Ectodermal cell (in vitro differentiated cells): ENCODE measurements around the gene COL4A5.

Experiments
- H3K27ac ChIP-seq: 2 replicates; pipeline ENCODE4 v1.7.0; 2013; ENCODE audit warnings: mild to moderate bottlenecking, low read depth, low read length; ENCODE audit not compliant: insufficient read depth, poor library complexity, severe bottlenecking
- H3K27me3 ChIP-seq: 2 replicates; pipeline ENCODE4 v1.7.0; 2013; ENCODE audit warnings: mild to moderate bottlenecking, low read length; ENCODE audit not compliant: insufficient read depth, control insufficient read depth, poor library complexity, severe bottlenecking
- H3K36me3 ChIP-seq: one replicate; pipeline ENCODE4 v1.7.0; 2013; ENCODE audit warnings: low read length; ENCODE audit not compliant: control insufficient read depth, insufficient read depth
- H3K4me1 ChIP-seq: one replicate; pipeline ENCODE4 v1.7.0; 2013; ENCODE audit warnings: low read length; ENCODE audit not compliant: control insufficient read depth, insufficient read depth
- H3K4me3 ChIP-seq: 2 replicates; pipeline ENCODE4 v1.7.0; 2013; ENCODE audit warnings: low read depth, low read length, control low read depth; ENCODE audit not compliant: insufficient read depth
- H3K9me3 ChIP-seq: 2 replicates; pipeline ENCODE4 v1.7.0; 2013; ENCODE audit warnings: mild to moderate bottlenecking, low read length, moderate library complexity; ENCODE audit not compliant: control insufficient read depth
- WGBS, 2 experiments: methylation state at CpG; one replicate each; pipeline ENCODE4 v1.1.7; 2013; ENCODE audit warnings: missing lambda C conversion rate in 2 of 2; 5-methylcytosine and 5-hydroxymethylcytosine counted together

The COL4A5 gene

GRCh38 chrX:108527724-108528123 is 88.1 kb downstream of the COL4A5 start:
- no peaks in the 10 kb centered on the region for H3K27me3 ChIP-seq
- WGBS, 2 experiments: 96 to 97% methylated on average over 3 of the region's 3 CpGs
- H3K36me3 ChIP-seq: no peaks in the 10 kb centered on the region
- H3K4me1 ChIP-seq: no peaks in the 10 kb centered on the region
- H3K27ac ChIP-seq: no peak overlapping the region
- H3K4me3 ChIP-seq: no peak overlapping the region
- no peaks in the 10 kb centered on the region for H3K9me3 ChIP-seq

DNA sequence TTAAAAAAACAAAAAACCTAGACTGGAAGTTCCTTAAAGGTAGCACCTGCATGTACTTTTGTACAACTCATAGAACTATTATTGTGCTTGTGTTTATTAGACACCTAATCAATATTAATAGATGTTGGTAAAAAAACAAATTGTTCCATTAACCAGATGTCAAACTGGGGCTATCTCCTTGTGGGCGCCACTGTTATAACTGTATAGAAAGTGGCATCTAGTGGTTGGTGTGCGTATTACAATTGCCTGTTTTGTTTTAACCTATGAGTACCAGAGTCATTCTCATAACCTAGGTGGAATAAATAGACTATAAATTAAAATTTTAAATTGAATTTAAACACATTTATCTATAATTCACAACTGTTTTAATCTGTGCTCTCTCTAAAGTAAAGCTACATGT is 97.4 kb downstream of the COL4A5 start:
- Histone ChIP-seq H3K4me3 (no peak overlapping the region), H3K27ac (no peak overlapping the region), H3K9me3 (no peaks in the 10 kb centered on the region), H3K4me1 (no peaks in the 10 kb centered on the region), H3K27me3 (no peaks in the 10 kb centered on the region), H3K36me3 (peaks cover 7% of the 10 kb centered on the region)
- WGBS, 2 experiments: 13% methylated on average over 1 of the region's 2 CpGs; no CpG with 5 or more reads in 1 of the 2 experiments

DNA sequence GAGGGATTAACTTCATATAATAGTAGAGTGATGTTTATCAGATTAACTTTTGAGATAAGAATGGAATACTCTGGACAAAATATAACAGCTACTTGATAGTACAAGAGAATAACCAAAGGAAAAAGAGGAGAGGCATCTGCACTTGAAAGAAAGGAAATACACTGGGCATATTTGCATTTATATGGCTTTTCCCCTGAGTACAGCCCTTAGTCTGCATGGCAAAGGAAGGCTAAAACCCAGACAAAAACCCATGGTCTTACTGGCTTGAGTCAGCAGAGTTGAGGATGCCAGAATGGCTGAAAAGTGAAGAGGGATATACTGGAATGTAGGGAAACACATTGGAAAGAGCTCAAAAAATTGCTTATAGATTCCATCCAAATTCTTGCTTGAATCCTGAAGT is 101.6 kb downstream of the COL4A5 start:
- Histone ChIP-seq H3K4me3 (no peak overlapping the region), H3K27me3 (no peaks in the 10 kb centered on the region), H3K27ac (no peak overlapping the region), H3K4me1 (no peaks in the 10 kb centered on the region), H3K36me3 (peaks cover 7% of the 10 kb centered on the region), H3K9me3 (no peaks in the 10 kb centered on the region)

GRCh38 chrX:108557580-108557979 is 117.9 kb downstream of the COL4A5 start:
- Histone ChIP-seq H3K9me3 (no peaks in the 10 kb centered on the region), H3K4me3 (no peak overlapping the region), H3K27ac (no peak overlapping the region), H3K27me3 (no peaks in the 10 kb centered on the region), H3K36me3 (no peaks in the 10 kb centered on the region), H3K4me1 (no peaks in the 10 kb centered on the region)
- WGBS, 2 experiments: 85 to 86% methylated on average over 2 of the region's 4 CpGs

- H3K4me1 ChIP-seq: no peaks in the 10 kb centered on the region
- H3K4me3 ChIP-seq: no peak overlapping the region
- H3K27me3 ChIP-seq: no peaks in the 10 kb centered on the region
- no peaks in the 10 kb centered on the region for H3K9me3 ChIP-seq
- no peaks in the 10 kb centered on the region for H3K36me3 ChIP-seq
- H3K27ac ChIP-seq: no peak overlapping the region
- 100% methylated on average over 1 of the region's 1 CpG for WGBS, 2 experiments
These were observed 118.6 kb downstream of the COL4A5 start for GRCh38 chrX:108558217-108558616.

DNA sequence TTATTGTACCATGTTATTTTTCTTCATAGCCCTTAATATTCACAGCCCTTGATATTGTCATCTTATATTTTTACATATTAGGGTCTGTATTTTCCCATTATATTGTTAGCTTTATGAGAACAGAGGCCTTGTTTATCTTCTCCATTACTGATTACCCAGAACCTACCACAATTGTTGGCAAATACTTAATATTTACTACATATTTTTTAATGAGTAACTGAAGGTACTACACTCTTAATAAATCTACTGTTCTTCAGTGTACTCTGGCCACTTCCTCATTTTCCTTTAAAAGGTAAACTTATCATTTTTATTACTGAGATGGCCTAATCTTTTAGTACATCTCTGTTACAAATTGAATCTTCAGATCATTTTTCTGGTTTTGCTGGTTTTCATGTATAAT is 133.5 kb downstream of the COL4A5 start:
- Histone ChIP-seq H3K9me3 (no peaks in the 10 kb centered on the region), H3K4me3 (no peak overlapping the region), H3K27me3 (no peaks in the 10 kb centered on the region), H3K4me1 (no peaks in the 10 kb centered on the region), H3K36me3 (no peaks in the 10 kb centered on the region), H3K27ac (no peak overlapping the region)

GRCh38 chrX:108582151-108582550 is 142.5 kb downstream of the COL4A5 start:
- Histone ChIP-seq H3K4me3 (no peak overlapping the region), H3K27ac (no peak overlapping the region), H3K4me1 (no peaks in the 10 kb centered on the region), H3K36me3 (peaks cover 13% of the 10 kb centered on the region), H3K9me3 (no peaks in the 10 kb centered on the region), H3K27me3 (no peaks in the 10 kb centered on the region)
- WGBS, 2 experiments: 71 to 75% methylated on average over 1 of the region's 1 CpG

DNA sequence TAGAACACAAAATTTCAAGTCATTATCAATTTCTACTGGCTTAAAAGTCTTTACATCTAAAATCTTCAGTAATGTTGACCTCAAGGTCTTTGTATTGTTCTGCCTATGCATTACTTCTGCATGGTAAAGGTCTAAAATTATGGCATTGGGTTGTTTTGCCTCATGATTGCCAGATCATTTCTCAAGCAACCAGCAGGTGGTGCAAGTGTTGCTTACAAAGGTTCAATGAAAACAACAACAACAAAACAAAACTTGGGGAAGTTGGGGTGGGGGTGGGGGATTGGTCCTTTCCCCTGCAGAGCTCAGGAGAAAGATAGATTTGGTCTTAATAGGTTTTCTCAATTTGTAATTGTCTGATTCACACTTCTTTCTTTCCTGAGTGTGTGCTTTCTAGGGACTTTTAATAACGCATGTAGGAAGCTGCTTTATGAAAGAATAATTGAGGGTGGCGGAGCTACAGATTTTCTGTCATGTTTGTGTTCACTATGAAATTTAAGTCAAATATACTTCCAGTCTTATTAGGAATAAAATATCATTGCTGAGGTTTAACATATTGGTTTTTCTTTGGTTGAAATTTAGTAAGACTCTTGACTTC is 145.1 kb downstream of the COL4A5 start:
- 100% methylated on average over 1 of the region's 2 CpGs; no CpG with 5 or more reads in 1 of the 2 experiments for WGBS, 2 experiments
- H3K9me3 ChIP-seq: no peaks in the 10 kb centered on the region
- H3K4me3 ChIP-seq: no peak overlapping the region
- H3K27ac ChIP-seq: no peak overlapping the region
- peaks cover 13% of the 10 kb centered on the region for H3K36me3 ChIP-seq
- no peaks in the 10 kb centered on the region for H3K4me1 ChIP-seq
- H3K27me3 ChIP-seq: no peaks in the 10 kb centered on the region

GRCh38 chrX:108590496-108590895 is 150.9 kb downstream of the COL4A5 start:
- WGBS, 2 experiments: 100% methylated on average over 2 of the region's 3 CpGs; no CpG with 5 or more reads in 1 of the 2 experiments
- H3K4me1 ChIP-seq: no peaks in the 10 kb centered on the region

GRCh38 chrX:108601276-108601675 is 161.6 kb downstream of the COL4A5 start:
- H3K9me3 ChIP-seq: no peaks in the 10 kb centered on the region
- 81 to 85% methylated on average over 4 of the region's 4 CpGs for WGBS, 2 experiments
- no peak overlapping the region for H3K27ac ChIP-seq
- no peaks in the 10 kb centered on the region for H3K27me3 ChIP-seq
- H3K4me1 ChIP-seq: no peaks in the 10 kb centered on the region
- peaks cover 5% of the 10 kb centered on the region for H3K36me3 ChIP-seq
- no peak overlapping the region for H3K4me3 ChIP-seq

More at GRCh38 chrX:108590496-108590895, 150.9 kb downstream of the COL4A5 start:
- no peak overlapping the region for H3K4me3 ChIP-seq
- H3K9me3 ChIP-seq: no peaks in the 10 kb centered on the region
- H3K36me3 ChIP-seq: peaks cover 4% of the 10 kb centered on the region
- no peaks in the 10 kb centered on the region for H3K27me3 ChIP-seq
- no peak overlapping the region for H3K27ac ChIP-seq

- Histone ChIP-seq H3K27me3 (no peaks in the 10 kb centered on the region), H3K4me3 (no peak overlapping the region), H3K9me3 (no peaks in the 10 kb centered on the region), H3K4me1 (no peaks in the 10 kb centered on the region), H3K27ac (no peak overlapping the region), H3K36me3 (no peaks in the 10 kb centered on the region)
- WGBS, 2 experiments: 91 to 94% methylated on average over 2 of the region's 2 CpGs
These were observed 170.5 kb downstream of the COL4A5 start for GRCh38 chrX:108610141-108610540.
